ENCODE data around the gene PODN.

Gene PODN, protein sequence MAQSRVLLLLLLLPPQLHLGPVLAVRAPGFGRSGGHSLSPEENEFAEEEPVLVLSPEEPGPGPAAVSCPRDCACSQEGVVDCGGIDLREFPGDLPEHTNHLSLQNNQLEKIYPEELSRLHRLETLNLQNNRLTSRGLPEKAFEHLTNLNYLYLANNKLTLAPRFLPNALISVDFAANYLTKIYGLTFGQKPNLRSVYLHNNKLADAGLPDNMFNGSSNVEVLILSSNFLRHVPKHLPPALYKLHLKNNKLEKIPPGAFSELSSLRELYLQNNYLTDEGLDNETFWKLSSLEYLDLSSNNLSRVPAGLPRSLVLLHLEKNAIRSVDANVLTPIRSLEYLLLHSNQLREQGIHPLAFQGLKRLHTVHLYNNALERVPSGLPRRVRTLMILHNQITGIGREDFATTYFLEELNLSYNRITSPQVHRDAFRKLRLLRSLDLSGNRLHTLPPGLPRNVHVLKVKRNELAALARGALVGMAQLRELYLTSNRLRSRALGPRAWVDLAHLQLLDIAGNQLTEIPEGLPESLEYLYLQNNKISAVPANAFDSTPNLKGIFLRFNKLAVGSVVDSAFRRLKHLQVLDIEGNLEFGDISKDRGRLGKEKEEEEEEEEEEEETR

DNA sequence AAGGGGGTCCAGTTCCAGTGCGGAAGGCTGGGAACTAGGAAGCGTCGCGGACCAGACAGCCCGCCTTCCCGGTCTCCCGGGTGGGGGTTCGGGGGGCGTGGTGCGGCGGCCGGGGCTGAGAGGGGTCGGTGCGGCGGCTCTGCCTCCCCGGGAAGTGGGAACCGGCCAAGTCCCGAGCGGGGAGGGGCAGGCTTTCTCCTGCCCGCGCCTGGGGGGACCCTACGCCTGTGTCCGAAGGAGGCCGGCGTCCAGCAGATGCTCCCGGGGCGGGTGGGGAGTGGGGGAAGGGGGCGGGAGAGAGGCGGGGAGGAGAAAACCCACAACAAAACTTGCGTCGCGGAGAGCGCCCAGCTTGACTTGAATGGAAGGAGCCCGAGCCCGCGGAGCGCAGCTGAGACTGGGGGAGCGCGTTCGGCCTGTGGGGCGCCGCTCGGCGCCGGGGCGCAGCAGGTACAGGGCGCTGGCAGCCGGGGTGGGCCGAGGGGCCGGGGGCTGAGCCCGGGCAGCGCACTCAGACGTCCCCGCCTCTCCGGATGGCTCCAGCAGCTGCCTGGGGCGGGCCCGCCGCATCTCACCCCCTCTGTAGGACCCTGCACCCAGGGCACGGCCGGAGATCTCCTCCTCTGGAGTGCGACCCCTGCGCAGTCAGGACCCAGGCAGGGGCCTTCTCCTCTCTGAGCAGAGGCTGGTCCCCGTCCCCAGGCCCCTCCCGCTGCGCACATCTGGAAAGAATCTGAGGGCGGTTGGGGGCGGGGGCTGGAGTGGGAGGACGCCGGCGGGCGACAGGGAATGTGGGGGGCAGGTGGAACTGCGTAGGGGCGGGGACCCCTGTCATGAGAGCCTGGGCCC is at the start of gene PODN:
Gene PODN (plus strand): TSS at position 355 of the 849 bp plus-strand sequence. CDS start 7,643 bp downstream, outside the sequence.
- DNase-seq: no peak

DNA sequence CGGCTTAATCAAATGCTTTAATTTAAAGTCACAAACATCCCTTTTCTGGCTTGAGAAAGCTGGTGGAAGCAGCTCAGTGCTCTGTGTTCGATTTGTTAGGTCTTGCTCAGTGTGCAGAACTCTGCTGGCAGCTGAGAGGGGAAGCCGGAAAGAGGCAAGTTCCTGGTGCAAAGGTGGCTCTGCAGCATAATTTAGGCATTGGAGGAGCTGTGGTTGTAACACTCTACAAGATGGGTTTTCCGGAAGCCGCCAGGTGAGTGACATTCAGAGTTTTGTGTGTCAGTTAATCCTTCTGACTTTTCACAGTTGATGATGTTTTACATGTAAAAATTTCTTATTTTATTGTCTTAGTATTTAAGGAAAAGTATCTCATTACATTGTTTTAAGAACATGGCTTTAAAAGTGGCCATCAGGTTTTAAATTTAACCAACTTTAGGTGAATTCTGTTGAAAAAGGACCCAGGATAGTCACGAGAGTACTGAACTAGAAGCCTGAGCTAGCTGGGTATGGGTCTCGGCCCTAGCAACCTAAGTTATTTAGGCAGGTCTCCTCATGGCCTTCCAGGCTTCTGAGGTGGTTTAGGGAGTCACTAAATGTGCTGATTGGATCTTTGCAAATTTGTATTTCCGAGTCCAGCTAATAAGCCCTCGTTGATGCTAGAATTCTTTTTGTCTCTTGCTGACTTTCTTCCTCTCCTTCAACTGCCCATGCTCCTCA is 47.1 kb upstream of the PODN start:
- DNase-seq: peak; percentile 90

DNA sequence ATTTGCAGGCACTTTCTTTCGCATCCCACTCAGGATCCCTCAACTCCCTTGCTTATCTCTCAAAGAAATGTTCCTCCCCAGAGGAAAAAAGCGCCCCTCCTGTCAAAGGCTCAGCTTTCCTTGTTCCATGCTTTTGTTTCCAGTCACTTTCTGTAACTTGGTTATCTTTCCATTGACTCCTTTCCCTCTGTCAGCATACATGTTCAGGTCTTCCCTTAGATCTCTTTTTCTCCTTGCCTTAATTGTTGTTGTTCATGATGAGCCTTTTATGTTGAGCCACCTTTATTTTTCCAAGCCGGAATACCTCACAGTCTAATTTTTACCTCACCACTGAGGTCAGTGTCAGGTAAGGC is 46.5 kb upstream of the PODN start:
- no peak for DNase-seq

DNA sequence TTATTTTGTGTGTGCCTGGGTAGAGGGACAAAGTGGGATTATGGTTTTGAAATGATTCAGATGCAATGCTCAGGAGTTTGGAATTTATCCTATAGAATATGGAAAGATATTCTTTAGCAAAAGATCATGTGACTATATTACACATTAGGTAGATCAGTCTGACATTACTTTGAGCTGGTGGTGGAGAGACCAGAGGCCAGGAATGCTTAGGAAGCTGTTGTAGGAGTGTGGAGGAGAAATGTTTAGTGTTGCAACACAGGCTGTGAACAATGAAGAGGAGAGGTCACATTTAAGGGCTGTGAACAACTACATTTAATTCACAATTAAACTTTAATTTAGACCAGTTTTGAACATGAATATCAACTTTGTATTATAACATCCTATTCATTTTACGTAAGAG is 45.3 kb upstream of the PODN start:
- peak; percentile 0 for DNase-seq

DNA sequence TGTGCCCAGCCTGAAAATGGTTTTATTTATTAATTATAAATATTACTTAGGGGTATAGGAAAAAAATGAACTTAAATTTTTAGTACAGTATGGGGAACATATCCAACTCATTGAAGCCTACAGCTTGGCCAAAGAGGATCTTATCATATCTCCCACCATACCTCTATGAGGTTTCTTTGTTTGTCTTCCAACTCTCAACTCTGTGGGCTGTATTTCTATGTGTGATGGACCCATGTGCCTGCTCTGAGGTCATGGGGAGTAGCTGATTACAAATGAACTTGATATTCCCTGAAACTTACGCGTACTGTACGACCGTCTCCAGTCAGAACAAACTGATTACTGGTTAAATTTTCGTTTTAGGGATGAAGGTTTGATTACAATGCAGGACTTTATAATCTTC is 41.4 kb upstream of the PODN start:
- no peak for DNase-seq

DNA sequence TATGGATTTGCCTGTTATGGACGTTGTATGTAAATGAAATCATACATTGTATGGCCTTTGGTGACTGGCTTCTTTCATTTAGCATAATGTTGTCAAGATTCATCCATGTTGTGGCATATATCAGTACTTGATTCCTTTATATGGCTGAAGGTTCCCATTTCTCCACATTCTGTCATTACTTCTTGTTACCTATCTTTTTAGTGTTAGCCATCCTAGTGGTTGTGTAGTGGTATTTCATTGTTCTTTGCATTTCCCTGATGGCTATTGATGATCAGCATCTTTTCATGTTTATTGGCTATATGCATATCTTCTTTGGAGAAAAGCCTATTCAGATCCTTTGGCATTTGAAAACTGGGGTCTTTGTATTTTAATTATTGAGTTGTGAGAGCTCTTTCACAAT is 39.8 kb upstream of the PODN start:
- no peak for DNase-seq

DNA sequence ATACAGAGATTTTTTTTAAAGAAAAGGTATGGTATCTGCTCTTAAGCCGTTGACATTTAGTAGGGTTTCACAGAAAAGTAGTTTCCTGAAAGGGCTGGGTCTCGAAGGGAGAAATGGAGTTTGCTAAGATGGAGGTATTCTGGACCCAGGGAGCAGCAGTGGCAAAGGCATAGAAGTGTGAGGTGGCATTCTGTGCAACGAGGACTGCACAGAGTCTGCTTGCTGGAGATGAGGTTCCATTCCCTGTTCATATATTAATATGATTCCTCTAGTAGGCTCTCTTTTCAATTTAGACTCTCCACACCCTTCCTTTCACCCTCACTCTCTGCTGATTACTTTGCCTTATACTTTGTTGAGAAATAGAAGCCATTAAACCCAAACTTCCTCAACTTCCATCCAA is 38.5 kb upstream of the PODN start:
- DNase-seq: no peak

DNA sequence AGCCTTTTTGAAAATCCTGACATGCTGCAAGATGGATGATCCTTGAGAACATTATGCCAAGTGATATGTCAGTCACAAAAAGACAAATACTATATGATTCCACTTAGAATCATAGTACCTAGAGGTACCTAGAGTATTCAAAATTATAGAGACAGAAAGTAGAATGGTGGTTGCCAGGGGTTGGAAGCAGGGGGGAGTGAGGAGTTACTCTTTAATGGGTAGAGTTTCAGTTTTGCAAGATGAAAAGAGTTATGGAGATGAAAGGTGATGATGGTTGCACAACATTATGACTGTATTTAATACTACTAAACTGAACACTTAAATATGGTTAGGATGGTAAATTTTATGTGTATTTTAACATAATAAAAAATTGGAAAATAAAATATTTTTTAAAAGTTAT is 37.9 kb upstream of the PODN start:
- DNase-seq: no peak

DNA sequence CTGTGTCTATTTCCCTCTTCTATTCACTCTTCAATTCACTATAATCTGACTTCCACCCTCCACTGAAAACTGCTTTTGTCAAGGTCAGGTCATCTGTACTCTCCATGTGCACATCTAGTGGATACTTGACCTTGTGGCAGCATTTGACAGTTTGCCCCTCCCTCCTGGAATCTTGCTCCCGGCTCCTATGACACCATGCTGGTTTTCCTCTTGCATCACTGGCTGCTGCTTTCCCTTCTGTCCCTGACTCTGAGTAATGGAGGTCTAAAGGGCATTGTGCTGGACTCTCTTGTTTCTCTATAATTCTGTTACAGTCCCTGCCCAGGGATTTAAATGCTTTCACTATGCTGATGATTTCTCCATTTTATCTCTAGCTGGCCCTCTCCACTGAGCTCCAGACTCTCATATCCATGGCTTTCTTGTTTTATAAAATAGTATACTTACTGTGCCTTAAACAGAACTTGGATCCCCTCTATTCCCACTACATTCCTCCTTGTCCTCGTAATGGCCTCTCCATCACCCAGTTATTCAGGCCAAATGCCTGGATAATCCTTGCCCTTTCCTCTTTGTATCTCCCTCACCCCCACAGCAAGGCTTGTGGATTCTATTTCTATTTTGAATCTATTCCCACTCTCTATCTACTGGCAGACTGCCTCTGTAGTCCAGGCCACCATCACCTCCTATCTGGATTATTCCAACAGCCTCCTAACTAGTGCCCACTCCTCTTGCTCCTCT is 36.8 kb upstream of the PODN start:
- DNase-seq: peak; percentile 24

DNA sequence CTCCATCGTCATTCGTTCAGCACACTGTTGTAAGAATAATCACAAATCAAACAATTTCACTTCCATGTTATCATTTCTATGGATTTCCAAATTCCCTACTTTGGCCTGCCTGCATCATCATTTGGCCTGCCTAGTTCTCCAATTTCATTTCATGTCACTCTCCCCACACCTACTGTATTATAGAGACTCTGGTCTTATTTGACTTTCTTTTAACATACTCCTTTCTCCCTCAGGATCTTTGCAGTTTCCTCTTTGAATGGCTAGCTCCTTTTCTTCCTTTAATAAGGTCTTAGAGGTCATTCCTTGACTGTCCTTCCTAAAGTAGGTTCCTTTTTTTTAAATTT is 36.3 kb upstream of the PODN start:
- DNase-seq: no peak

DNA sequence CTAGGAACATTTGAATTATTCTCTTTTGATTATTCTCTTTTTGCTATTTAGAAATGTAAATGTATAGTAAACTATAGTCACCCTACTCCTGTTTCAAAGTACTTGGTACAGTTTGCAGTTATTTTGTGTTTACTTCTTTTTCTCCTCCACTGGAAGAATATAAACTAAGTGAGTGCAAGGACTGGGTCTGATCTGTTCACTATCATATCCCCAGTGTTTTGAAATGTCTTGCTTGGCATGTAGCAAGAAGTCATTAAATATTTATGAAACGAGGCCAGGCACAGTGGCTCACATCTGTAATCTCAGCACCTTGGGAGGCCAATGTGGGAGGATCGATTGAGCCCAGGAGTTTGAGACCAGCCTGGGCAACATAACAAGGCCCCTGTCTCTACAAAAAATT is 35.8 kb upstream of the PODN start:
- no peak for DNase-seq

DNA sequence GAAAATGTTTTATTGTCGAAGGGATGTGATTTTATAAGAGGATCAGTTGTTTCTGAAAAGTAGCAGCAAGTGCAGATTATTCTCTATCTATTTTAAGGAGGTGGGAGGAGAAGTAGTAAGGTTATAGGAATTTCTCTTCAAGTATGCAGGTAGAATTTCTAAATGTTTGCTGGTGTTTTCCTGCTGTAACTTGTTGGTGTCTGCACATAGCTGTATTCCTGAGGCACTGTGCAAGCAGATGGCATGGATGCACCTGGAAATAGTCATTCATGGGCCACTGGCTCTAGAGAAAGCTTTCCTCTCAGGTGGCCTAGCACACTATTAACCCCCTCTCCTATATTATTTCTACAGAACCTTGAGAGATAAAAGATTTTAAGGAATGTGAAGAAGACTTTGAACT is 30.3 kb upstream of the PODN start:
- DNase-seq: no peak

DNA sequence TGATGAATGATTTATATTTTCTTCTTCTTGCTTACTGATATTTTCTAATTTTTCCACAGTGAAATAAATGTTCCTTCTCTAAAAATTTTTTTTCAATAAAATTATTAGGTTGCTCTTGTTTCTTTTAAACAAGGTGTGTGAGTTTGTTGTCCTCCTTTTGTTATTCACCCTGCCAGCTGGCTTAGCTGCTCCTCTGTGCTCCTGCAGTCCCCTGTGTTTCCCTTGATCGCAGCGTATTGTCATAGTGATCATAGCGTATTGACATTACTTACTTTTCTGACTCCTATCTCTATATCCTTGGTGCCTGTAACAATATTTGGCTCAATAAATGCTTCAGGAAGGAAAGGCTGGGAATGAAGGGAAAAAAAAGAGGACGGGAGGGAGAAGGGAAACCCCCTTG is 24.9 kb upstream of the PODN start:
- no peak for DNase-seq

DNA sequence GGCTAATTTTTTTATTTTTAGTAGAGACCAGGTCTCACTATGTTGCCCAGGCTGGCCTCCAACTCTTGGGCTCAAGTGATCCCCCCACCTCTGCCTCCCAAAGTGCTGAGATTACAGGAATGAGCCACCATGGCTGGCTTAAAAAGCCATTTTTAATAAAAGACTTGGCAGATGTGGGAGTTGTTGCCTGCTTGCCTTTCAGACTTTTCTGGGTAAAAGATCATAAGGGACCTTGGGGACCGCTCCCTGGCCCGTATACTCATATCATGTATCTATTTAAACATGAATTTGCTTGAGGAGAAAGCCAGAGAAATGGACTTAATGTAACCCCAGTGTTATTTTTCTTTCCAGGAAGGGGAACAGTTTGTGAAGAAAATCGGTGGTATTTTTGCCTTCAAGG is 23.4 kb upstream of the PODN start:
- no peak for DNase-seq

DNA sequence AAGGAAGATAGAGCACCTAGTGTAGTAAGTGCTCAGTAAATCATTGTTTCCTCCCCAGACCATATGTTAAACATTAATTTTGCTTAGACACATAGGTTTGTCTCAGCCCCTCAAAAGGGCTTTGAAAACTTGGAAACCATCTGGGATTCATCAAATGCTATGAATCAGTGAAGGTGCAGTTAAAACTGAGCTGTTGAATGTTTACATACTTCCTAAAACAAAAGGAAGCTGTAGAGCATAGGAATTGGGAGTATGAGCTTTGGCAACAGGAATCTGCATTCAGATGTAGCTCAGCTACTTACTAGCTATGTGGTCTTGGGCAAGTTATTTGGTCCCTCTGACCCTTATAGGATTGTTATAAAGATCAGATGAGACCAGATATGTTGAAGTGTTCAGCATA is 18.7 kb upstream of the PODN start:
- DNase-seq: no peak

DNA sequence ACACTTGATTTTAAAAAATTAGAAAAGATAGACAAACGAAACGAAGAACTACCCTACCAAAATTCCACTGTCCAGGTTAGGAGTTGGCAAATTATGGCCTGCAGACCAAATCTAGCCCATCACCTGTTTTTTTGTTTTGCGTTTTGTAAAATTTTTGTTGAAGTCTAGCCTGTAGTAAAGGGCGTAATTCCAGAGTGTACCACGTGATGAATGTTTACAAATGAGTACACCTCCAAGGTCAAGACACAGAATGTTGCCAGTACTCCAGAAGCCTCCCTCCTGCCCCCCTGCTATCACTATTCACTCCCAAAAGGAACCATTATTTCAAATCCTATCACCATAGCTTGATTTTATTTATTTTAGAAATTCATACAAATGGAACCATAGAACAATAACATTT is 17.1 kb upstream of the PODN start:
- no peak for DNase-seq

DNA sequence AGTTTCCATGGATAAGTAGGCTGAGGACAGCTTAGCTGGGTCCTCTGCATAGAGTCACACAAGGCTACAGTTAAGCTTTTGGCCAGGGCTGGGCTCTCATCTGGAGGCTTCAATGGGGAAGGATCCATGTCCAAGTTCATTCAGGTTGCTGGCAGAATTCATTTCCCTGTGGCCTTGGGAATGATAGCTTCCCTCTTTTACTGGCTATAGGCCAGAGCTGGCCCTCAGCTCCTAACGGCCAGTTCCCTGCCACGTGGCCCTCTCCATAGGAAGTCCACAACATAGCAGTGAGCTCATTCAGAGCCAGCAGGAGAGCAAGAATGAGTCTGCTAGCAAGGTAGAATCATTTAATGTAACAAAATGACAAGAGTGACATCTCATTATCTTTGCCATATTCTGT is 15.1 kb upstream of the PODN start:
- no peak for DNase-seq

DNA sequence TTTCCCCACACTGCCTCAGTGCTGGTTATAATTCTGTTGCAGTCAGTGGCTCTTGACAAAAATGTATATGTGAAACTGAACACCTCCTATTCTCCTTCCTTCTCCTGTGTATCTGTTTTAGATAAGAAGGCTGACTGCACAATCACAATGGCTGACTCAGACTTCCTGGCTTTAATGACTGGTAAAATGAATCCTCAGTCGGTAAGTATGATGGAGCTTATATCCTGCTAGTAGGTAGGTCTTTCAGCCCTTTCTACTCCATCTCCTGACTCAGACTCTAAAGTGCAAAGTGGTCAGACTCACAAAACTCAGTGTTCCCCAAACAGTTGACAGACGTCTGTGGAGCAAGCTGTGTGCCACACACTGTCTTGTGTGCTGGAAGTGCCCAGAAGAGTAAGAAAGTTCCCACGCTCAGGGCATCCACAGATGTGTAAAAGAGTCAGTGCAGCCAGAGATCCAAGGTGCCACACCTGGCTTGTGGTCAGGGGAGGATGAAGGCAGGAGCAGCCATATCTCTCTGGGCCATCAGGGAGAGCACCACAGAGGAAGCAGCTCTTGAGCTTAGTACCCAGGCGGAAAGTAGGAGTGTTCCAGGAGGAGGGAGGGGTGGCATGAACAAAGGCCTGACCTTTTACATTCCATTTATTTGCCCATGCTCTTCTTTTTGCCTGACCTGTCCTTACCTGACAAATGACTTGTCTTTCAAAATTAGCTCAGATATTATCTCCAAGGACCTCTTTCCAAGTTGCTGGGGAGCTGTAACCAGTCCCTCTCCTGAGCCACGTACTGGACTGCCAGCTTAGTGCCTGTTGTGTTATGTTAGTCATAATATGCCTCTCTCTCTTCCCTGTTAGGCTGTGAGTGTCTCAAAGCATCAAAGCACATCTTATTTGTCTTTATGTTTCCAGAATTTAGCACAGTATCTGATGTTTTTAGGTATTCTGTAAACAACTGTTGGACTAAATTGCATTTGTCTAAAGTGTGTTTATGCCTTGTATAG is 14.0 kb upstream of the PODN start:
- DNase-seq: peak; percentile 80

DNA sequence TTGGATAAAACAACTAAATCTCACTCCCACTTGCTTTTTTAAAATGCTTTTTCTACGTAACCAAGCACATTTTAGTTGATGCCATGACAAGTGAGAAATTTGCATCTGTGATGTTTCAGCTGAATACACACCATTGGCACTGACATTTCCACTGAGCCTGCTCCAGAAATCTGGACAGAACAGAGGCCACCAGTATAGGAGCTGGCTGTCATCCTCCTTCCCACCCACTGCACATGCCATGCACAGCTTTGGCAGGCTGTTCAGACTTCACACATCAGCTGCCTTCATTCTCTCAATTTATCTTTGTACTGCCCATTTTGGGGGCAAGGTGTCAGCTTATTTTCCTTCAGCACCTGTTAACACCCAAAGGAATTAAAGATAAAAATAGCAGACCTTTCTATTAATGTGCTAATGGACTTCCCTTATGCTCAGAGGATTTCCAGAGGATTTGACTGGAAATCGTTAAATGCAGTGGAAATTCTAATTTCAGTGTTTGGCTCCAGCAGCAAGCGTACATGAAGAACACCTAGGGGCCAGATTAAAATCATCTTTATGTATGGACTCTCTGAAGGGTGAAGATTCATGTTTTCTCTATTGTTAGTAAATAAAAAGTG is 12.9 kb upstream of the PODN start:
- no peak for DNase-seq

DNA sequence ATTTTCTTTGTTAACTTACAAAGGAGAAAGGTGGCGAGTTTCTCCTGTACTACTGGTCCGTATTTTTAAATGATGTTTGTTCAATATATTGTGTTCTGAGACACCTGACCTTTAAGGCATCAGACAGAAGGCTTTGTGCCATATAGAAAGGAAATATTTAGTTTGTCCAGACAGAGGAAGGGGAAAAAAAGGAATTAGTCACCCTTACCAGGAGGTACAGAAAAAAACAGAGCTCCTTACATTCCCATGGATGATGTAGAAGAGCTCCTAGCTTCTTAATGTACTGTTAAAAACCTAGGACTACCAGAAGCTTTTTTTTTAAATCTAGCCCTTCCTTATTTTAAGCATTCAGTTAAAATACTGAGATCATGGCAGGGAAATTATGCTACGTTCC is 12.4 kb upstream of the PODN start:
- DNase-seq: no peak

DNA sequence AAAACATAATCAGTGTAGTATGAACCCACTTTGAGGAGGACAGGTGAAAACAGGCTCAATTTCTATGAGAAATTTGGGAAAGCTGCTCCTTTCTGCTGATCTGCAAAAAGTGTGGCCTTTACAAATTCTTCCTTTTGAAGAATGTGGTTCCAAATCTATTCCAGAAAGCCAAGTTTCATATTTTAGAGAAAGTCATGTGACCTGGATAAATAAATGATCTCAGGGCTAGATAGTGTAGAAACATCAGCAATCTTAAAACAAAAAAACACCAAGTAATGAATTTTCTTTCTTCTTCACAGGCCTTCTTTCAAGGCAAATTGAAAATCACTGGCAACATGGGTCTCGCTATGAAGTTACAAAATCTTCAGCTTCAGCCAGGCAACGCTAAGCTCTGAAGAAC is 11.7 kb upstream of the PODN start:
- DNase-seq: no peak
